HG02763 (cell line): ENCODE data around the gene EREG.
A peak's percentile ranks its signal among the peaks of the same experiment; 100 is the strongest.

Source experiments
- ATAC-seq: cut with Tn5 transposase; IDR thresholded peaks from one replicate; pipeline ENCODE4 v1.9.1; 2021; ENCODE audit warnings: mild to moderate bottlenecking, moderate library complexity; ENCODE audit not compliant: unreplicated experiment

The EREG gene

DNA sequence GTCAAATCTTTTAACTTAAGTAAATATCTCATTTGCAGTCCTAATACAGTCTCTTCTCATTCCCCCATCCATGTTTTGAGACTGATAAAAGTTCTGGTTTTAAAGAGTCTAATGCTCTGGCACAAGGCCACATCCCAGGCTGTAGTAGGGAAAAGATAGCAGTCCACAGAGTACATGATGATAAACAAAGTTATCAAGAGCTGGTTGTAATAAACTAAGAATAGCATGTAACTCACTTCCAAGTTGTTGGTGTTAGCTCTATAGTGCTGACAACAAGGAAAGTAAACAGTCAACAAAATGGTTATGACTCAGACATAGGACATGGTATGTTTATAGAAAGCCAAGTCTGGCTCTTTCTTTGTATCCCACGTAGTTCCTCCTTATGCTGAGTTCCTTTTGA, 58.2 kb downstream of the EREG start:
- ATAC-seq, result no peak

DNA sequence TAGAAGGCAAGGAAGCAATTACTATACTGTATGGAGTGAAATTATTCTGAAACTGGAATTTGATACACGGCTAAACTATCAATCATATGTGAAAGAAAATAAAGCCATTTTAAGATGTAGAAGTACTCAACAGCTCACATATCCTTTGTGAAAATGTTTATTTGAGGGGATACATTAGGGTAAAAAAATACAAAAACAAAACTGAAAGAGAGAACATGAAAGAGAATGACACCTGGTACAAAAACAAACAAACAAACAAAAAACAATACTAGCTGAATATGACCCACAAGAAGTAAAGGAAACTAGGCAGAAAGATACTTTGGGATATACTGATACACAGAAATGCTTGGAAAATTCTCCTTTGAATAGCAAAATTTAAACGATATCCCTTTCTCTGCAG, 59.2 kb downstream of the EREG start:
- no peak for ATAC-seq

DNA sequence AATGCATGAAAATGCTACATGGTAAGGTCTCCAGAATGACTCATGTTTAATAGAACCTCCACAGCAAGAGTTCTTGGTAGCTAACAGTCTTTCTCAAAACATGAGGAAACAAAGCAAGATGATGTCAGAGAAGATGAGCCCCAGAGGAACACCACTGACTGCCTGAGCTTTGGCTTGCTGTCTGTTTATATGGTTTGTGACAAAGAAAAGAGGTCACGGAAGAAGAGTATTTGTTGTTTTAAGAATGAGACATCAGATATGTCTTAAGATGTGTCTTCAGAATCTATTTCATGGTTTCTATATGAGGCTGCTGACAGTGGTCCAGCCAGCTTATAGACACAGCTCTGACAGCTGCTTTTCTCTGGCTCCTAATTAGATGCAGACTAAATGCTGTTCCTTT, 61.2 kb downstream of the EREG start:
- ATAC-seq, result no peak

DNA sequence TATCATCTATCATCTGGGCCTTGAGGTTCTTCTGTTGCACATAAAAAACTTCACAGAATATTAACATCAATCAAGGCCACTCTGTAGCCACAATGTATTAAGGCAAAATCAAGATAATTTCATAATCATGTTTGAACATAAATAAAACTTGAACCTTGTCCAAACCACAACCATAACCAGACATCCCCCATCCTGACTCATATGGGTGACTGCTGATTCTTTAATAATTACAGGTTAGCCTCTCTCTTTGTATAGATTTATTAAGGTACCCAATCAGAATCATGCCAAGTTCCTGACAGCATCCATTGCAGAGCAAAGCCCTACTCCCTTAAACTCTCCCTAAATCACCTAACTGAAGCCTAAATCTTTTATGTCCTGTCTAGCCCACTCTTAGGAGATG, 63.3 kb downstream of the EREG start:
- ATAC-seq, result no peak

DNA sequence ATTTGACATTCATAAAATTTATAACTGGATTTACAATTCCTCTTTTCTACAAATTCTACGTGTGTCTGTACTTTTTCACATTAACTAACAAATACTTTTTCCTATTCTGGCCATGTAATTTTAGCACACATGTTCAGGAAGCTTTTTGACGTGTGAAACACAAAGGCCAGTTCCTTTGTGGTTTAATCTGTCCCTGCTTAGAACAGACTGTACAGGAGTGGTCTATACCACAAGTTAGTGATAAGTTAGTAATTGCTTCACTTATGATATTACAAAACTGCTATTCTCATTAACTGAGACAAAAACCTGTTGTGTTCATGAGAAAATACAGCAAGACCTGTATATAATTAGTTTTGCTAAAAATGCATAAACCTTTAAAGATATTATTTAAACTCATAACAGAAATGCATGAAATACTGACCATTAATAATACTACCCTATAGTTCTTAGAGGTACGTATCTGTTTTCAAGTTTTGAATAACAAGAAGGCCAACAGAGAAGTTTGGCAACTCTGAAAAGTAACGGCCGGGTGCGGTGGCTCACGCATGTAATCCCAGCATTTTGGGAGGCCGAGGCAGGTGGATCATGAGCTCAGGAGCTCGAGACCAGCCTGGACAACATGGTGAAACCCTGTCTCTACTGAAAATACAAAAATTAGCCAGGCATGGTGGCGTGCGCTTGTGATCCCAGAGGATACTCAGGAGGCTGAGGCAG, 66.3 kb downstream of the EREG start:
- ATAC-seq, result peak; percentile 66

DNA sequence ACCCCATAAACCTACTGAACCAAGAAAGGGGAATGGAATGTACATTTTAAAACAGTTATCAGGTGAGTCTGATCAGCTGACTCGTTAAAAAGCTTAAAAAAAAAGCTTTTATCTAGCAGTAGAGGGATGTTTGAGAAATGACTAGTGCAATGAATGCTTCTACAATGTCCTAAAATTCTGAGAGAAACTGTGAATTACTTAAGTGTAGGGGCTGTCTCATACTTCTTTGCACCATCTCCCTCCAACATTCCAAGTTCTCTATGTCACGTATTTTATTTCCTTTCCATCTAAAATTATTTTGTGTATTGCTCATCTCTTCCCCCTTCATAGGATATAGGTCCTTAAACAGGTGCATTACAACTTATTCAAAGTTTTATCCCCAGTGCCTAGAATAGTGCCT, 68.1 kb downstream of the EREG start:
- ATAC-seq, result no peak

DNA sequence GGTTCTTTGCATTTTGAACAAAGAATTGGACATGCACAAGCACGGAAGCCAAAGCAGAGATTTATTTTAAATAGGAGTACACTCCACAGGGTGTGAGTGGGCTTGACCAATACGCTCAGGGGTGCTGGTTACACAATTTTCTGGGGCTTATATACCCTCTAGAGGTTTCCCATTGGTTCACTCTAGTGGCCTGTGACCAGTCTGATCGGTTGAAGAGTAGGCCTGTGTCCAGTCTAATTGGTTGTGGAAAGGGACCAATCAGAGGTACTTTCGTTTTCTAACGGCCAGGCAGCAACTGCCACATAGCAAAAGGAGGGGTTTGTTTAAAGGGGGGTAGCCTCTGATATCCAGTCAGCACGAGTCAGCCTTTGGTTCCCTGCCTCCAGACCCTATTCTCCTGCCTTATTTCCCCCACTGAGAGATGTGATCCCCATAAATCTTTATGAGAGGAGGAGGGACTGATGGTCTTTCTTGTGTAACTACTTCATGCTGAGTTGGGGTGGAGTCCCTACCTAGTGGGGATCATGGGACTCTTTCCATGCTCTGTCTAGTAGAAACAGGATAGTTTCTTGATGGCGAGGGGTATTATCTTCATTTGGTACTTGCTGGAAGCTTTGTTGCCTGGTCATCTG, 68.7 kb downstream of the EREG start:
- no peak for ATAC-seq

DNA sequence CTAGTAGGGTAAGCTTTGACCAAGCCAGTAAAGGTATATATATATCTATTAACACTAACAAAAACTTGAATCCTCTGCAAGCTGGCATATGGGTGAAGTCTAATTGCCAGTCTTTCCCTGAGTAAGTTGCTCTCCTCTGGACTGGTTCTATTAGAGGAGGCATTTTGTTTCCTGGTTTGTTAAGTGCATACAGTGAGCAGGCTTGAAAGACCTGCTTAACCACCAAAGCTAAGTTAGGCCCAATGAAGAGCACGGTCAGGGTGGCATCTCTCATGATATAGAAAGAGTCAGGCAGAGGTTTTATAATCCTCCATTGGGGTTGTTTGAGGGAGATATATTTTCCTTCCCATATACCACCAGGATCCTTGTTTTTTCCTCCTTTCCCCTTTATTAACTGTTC, 70.4 kb downstream of the EREG start:
- no peak for ATAC-seq

DNA sequence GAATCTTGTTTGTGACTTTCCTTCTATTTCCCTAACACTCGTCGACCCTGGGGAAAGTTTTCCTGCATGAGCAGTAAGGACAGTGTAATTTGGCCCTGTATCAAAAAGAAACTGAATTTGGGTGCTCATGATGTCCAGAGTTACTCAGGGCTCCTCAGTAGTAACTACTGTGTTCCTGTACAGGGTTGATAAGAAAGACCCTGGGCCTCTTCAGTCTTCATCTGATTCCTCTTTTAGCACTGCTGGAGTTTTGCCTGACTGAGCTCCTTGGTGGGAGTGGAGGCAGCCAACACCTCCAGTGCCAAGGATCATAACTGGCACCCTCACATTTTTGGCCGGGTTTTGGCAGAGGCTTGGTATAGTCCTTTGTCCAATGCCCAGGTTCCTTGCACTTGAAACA, 72.9 kb downstream of the EREG start:
- no peak for ATAC-seq
